Cortex of kidney (tissue), 1 donor: ENCODE data around the gene SLC6A11.

Experiments used
- DNase-seq: peaks from one replicate; lab custom pipeline; 2025; lab: John Stamatoyannopoulos, UW

The SLC6A11 gene

DNA sequence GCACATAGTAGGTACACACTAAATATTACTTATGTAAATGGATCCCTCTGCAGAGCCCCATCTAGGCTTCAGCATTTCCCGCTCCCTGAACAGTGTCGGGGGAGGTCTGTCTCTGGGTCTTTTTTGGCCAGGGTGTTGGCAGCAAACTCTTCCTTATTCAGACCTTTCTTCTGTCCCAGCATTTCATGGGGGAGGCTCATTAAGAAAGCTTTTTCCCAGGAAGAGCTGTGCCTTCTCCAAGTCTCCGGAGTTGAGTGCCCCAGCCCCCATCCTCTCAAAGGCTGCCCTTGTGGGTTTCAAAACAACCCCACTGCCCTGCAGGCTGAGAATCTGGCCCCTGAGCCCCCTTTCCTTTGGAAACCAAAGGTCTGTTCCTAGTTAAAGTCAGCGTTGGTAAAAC is 25.1 kb downstream of the SLC6A11 start:
- no peak for DNase-seq

DNA sequence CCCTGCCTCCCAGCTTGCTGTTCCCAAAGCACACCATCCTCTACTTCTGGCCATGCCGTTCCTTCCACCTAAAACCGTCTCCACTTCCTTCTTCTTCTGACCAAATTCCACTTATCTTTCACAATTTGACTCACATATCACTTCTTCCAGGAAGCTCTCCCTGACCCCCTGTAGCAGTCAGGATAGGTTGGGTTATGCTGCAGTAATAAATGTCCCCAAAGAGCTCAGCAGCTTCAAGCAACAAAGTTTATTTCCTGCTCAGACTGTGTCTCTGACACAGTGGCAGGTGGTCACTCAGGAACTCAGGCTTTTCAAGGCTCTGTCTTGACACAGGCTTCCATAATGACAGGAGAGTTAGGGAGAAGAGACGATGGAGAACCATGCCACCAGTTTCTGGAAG is 27.4 kb downstream of the SLC6A11 start:
- no peak for DNase-seq

DNA sequence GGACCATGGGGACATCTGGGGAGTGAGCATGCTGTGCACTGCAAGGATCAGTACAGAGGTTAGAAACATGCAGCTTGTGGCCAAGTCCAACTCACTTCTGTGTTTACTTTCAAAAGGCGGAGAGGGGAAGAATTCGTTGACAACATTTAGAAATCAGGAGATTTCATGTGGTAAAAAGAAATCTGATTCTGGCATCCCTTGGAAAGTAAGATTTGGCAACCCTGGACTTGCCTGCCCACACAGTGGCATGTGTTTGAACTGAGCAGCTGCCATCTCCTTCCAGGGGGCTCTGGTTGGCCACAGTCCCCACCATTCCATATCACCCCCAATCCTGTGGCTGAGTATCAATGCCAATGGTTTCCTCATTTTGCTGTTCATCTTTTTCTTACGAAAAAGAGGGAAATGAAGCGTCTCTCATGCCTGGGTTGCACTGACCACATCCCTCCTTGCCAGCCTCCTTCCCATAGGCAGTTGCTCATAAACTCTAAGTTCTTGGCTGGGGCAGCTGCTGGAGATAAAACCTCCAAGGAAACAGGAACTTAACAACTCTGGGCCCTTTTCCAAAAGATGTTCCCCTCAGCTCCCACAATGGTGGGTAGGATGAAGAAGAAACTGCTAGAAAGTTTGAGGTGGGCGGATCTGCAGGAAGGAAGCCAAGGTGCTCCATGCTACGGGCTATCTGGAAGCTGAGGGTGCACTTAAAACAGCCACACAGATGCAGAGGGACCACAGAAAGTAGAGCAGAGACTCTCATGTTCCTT is 29.2 kb downstream of the SLC6A11 start:
- DNase-seq, result no peak

DNA sequence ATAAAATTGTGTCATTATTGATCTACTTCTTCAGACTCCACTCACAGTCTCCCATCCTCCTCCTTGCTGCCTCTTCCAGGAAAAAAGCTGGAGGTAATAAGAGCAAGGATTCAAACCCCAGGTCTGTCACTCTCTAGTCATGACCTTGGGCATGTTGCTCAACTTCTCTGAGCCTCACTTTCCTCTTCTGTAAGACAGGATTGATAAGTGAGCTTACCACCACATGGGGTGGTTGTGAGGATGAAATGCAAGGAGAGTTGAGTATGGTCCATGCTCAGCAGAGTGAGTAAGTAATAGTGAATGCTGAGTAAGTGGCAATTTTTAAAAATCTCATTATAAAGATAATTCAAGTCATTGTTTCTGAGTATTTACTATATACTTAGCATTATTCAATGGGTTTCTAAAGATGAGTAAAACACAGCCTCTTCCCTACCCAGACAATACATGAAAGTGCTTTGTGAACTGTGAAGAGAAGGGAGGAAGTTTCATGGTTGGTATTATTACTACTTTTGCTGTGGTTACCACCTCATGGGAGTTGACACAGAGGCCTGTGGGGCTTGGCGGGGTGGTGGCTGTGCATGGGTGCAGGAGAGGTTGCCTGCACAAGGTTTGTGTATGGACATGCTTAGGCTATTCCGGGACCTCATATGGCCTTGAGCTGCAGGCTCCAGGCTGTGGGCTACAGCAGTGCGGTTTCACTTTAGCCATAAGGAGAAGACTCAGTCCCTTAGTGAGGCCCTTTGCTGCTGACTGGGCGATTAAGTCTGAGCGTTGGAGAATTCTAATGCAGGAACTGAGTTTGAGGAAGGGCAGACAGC is 30.0 kb downstream of the SLC6A11 start:
- DNase-seq, result no peak

DNA sequence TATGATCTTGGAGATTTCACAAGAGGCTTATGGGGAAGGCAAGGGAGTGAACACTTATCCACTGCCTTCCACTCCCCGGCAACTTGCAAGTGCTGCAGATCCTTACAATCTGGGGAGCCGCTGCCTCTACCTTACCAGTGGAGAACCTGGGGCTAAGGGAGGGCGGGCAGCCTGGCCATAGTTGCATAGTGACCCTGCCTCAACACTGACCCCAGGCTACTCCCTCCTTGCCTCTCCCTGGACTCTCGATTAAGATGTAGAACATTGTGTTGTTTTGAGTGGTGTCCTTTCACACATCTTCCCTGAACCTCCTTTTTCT is 30.6 kb downstream of the SLC6A11 start:
- DNase-seq, result no peak

DNA sequence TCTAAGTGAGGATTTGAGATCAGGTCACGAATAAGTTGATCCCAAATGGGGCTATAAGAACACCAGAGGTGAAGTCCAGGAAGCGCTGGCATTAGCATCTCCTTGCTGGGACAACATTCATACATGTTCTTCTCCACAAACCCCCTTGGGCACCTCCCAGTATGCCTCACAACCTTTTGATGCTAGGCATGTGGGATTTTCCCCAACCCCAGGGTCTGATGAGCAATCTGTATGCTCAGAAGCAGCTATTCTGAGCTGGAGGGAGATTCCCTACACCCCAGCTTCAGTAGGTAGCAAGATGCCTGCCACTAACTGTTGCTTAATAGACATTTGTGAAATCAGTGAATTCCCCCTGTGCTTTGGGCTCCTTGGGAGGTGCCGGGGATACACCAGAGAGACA is 32.2 kb downstream of the SLC6A11 start:
- DNase-seq, result no peak

DNA sequence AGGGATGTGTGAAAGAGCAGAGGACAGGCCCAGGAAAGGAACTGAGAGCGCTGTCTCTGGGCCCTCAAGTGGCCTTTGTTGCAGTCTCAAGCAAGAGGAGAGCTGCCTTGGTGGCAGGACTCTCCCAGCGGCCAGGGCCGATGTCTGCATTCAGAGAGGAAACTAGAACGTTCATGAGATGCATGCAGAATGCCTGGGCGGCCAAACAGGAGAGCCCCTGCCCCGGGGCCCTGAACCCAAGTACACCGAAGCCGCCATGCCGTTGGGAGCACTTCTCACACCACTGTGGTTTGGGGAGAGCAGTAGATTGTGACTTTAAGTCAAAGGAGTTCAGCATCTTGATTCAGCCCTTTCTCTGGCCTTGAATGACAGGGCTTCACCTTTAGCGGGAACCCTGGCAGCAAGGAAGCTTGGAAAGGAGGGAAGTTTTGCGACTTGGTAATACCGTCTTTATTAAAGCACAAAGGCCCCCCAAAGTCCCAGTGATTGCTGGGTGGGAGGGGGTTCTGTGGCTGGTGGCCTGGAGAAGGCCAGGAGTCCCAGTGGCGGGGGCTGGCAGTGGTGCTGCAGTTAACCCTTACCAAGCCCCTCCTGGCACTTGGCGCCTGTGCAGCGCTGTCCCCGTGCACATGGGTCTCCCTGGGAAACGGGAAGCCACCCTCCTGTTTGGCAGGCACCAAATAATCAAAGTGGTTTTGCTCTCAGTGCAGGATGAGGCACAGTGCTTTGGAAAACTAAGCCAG is 36.2 kb downstream of the SLC6A11 start:
- DNase-seq, result no peak

DNA sequence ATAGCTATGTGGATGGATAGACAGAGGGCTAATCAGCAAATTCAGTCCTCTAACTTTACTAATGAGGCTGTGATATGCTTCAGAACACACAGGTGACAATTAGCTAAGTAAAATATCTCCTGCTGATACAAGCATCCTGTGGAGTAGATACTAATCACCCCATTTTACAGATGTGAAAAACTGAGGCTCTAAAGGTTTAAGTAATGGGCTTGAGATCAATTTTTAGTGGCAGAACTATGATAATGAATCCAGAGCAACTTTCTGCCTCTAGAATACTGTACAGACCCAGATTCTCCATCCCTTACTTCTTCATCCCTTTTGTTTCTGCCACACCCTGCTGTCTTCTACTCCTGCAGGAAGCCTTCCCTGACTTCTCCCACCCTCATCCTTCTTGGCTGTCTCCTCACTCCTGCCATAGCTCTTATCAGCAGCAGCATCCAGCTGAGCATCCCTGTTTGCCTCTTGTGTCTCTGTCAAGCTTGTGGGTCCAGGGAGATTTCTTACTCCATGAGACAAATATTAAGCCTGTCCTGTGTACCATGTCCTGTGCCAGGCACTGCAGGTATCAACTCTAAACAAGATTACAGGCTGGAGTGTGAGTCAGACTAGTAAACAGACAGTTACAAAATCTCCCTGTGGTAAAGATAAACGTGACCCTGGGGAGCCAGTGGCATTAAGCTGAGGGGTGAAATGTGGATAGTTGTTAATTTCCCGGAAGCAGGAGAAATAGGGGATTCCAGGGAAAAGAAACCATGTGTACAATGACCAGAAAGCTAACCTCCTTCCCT is 39.2 kb downstream of the SLC6A11 start:
- no peak for DNase-seq

DNA sequence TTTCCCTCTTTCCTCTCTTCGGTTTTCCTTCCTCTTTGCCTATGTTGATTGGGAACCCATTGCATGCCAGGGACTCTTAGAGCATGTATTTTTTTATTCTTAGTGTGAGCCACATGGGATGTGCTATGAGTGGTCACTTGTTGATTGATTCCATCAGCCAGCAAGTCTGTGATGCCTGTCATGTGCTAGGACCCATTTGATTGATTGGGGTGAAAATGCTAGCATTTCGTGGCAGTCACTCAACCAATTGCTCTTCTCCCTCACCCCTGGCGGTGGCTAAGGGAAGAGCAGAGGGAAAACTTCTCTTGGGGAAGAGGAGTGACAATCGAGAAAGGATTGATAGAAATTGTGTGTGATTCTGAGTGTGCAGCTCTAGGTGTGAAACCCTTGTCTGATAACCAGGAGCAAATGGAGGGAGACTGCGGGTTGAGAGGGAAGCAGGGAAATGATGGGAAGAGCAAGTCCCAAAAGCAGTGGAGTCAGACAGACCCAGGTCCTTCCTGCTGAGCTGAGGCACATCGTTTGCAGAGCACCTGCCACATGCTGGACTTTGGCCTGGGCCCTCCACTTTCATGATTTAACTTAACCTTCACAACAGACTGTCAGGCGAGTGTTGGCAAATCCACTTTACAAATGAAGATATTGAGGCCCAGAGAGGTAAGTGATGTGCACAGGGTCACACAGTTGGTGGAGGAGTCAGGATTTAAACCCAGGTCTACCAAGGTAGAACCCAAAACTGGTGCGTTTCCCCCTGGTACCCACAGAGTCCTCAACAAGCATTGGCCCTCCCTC is 40.0 kb downstream of the SLC6A11 start:
- no peak for DNase-seq

DNA sequence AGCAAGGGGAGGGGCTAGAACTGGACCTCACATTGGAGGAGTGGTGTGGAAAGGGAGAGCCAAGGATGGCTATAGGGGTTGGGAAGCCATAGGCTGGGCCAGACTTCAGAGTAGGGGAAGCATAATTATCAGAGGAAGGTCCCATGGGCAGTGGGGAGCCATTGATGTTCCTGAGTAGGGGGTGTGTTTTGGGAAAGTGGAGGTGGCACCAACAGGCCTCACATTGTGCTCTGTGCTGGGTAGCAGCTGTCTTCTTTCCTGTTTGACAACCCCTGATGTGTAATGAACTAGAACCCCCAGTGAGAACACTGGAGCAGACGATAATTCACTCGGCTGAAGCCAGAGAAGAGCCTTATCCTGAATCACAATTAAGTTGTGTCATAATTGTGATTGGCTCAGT is 41.2 kb downstream of the SLC6A11 start:
- no peak for DNase-seq

DNA sequence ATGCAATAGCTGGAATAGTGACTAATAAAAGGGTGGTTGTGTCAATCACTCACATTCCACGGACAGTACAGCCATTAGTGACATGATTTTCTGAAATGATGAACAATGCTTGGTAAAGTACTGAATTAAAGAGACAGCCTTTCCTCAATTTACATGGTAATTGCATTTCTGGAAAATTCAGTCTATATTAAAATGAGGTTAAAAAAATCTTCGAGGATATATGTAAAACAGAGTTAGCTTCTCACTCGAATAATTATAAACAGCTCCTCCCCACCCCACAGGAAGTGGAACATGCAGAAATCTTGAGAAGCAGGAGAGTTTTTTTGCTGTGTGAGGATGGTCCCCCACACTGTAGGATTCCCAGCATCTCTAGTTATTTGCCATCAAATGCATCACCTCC is 42.1 kb downstream of the SLC6A11 start:
- no peak for DNase-seq

DNA sequence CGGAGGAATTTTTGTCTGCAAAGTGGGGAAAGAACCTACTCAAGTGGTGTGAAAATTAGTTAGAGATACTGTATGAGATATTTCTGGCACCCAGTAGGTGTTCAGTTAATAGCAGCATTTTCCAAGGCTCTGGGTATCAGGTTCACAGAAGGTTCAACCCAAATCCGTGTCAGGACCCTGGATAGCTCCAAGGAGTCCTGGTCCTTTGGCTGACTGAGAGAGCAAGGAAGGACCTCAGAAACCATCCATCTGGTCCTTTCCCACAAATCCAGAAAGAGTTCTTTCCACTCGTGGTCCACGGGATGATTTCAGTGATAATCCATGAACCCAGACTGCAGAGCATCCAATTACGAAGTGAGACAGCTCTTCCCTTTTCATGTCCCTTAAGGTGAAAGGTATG is 51.4 kb downstream of the SLC6A11 start:
- no peak for DNase-seq

DNA sequence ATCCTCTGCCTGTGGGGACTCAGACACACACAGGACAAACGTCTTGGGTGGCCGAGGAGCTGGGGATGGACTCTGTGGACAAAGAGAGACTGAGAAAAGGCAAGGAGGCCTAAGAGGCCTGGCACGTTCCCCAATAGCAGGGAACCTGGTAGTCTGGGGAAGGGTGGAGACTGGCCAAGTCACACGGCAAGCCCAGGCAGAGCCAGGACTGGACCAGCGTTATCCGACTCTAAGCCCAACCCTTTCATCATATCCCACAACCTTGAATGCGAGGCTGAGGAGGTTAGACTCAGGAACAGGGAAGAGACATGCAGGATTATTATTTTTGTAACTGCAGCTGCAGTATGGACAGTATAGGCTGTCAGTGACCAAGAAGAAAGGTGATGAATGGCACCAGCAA is 53.4 kb downstream of the SLC6A11 start:
- DNase-seq, result no peak

DNA sequence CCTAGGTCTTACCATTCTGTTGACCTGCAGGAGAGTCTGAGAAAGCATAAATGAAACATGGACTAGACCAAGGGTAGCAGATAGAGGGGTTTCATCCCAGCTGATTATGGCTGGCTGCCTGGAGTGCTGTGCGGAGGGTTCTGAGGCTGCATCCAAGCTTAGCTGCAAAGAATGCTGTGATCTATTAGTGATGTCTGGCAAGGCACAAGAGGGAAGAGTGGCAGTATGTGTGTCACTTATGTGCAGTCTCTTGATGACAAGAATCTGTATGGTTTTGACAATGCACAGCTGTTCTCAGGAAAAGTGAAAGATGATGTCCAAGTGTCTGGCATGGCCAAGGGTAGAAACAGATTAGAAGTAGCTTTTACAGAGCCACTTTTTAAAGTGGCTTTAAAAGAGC is 54.3 kb downstream of the SLC6A11 start:
- DNase-seq, result no peak

DNA sequence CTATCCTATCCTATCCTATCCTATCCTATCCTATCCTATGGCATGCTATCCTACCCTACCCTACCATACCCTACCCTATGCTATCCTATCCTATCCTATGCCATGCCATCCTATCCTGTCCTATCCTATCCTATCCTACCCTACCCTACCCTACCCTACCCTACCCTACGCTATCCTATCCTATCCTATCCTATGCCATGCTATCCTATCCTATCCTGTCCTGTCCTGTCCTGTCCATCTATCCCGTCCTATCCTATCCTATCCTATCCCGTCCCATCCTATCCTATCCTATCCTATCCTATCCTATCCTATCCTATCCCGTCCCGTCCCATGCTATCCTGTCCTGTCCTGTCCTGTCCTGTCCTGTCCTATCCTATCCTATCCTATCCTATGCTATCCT is 57.4 kb downstream of the SLC6A11 start:
- no peak for DNase-seq

DNA sequence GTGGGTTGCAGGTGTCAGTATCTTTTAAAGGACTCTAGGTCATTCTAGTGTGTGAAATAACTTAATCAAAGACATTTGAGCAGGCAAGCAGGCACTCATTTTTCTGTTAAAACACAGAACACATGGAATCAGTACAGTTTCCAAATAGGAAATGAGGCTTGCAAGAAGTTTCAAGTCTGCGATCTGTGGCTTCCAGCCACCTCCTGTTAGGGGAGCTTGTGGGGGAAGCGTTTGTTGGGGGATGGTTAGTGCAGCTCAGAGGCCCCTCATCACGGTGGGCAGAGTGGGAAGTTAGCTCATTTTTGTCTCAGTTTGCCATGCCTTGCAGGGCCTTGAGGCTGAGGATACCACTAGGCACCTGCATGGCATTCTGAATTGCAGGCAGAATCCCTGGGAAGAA is 59.9 kb downstream of the SLC6A11 start:
- DNase-seq, result no peak

DNA sequence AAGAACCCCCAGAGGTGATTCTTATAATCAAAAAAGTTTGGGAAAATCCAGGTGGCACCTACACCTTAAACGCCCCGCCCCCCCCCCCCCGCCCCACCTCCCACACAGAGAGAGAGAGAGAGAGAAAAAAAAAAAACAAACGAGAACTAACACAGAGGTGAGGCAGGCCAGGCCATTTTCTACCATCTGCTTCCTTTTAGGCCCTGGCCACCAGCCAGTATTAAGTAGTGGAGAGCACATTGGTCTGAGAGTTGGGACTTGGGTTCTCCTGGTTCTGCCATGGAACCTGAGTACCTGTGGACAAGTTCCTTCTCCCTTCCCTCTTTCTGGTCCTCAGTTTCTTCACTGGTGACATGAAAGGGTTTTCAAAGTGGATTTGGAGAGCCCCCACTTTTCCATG is 60.6 kb downstream of the SLC6A11 start:
- DNase-seq, result no peak

DNA sequence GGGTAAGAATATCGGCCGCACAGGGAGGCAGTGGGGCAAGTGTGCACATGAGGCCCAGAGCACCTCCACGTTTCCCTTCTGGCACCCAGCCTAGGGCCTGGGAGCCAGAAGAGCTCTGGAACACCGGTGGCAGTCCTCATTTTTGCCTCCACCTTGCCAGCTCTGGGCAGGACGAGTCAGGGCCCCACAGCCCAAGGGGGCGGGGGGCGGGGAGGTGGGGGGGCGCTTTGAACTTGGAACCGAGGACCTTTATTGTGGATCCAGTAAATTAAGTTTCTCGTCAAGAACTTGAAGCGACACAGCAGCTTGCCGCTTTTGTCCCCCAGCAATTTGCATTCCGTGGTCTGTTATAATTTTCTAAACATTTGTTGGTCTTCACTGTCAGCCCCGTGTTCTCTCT is 66.8 kb downstream of the SLC6A11 start:
- DNase-seq, result no peak

DNA sequence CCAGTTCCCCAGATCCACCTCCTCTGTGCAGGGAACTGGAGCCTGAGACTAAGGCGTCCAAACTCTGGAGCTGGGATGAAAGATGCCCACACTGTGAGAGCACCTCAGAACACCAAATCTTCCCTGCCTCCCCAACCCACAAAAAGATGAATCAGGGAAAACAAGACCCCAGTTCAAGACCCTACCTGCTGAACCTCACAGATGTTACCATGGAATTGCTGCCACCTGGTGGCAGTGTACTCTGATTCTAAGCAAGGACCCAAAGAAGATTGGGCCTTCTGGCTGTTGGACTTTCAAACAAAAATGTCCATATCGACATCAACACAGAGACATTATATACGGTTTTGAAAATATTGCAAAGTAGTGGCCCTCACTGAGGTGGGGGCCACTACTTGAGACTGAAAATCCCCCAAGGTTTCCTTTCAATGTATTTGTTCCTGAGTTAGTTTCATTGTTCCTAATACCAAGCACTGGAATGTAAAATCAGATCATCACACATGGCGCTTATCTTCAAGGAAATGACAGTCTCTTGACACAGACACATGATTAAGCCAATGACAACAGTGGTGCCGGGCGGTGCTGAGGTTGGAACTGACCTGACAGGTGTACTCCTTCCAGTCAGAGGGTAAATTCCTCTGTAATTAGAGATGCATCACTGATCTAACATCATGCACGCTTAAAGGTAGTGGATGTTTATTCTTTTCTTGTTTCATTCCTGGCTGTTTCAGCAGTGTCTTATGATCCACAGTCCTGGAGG is 67.6 kb downstream of the SLC6A11 start:
- DNase-seq, result no peak

DNA sequence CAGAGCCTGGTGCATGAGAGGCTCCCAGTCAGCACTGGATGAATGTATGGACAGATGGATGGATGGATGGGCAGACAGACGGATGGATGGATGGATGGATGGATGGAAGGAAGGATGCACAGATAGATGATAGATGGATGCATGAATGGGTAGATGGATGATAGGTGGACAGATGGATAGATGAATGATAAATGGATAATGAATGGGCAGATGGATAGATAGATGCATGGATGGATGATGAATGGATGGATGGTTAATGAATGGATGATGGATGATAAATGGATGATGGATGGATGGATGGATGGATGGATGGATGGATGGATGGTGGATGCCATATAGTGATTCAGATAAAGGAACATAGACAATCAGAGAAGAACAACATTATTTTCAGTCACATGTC is 71.0 kb downstream of the SLC6A11 start:
- no peak for DNase-seq
